ENCODE data around the gene TPGS1.
A peak's percentile ranks its signal among the peaks of the same experiment; 100 is the strongest.

TPGS1 gene

GRCh38 chr19:535017-535835 lies 27.9 kb downstream of the TPGS1 start:
- H3K27ac ChIP-seq (ENCODE audit: low read depth, low read length): no peak overlapping the region
- H3K4me1 ChIP-seq (ENCODE audit: control insufficient read depth, insufficient read depth, low read length): peaks cover 21% of the 10 kb centered on the region
- no peaks in the 10 kb centered on the region for H3K27me3 ChIP-seq (ENCODE audit: control insufficient read depth, insufficient read depth, low read length)
- peaks cover 30% of the 10 kb centered on the region for H3K36me3 ChIP-seq (ENCODE audit: control insufficient read depth, insufficient read depth, low read length)
- no peak overlapping the region for H3K4me3 ChIP-seq (ENCODE audit: low read length)
- H3K9ac ChIP-seq (ENCODE audit: low read length): no peak overlapping the region

- Histone ChIP-seq H3K36me3 (ENCODE audit: control insufficient read depth, insufficient read depth, low read length) (peaks cover 30% of the 10 kb centered on the region), H3K4me3 (ENCODE audit: low read length) (no peak overlapping the region), H3K4me1 (ENCODE audit: control insufficient read depth, insufficient read depth, low read length) (peaks cover 19% of the 10 kb centered on the region), H3K27ac (ENCODE audit: low read depth, low read length) (no peak overlapping the region), H3K9ac (ENCODE audit: low read length) (no peak overlapping the region), H3K27me3 (ENCODE audit: control insufficient read depth, insufficient read depth, low read length) (no peaks in the 10 kb centered on the region)
Measured at GRCh38 chr19:536031-536880, 29.0 kb downstream of the TPGS1 start.

GRCh38 chr19:536881-537404 lies 29.6 kb downstream of the TPGS1 start:
- Histone ChIP-seq H3K4me1 (ENCODE audit: control insufficient read depth, insufficient read depth, low read length) (peaks cover 19% of the 10 kb centered on the region), H3K27ac (ENCODE audit: low read depth, low read length) (no peak overlapping the region), H3K9ac (ENCODE audit: low read length) (no peak overlapping the region), H3K36me3 (ENCODE audit: control insufficient read depth, insufficient read depth, low read length) (peaks cover 31% of the 10 kb centered on the region), H3K27me3 (ENCODE audit: control insufficient read depth, insufficient read depth, low read length) (no peaks in the 10 kb centered on the region), H3K4me3 (ENCODE audit: low read length) (no peak overlapping the region)

GRCh38 chr19:538641-539428 lies 31.5 kb downstream of the TPGS1 start:
- H3K27me3 ChIP-seq (ENCODE audit: control insufficient read depth, insufficient read depth, low read length): no peaks in the 10 kb centered on the region
- peaks cover 34% of the 10 kb centered on the region for H3K36me3 ChIP-seq (ENCODE audit: control insufficient read depth, insufficient read depth, low read length)
- H3K4me1 ChIP-seq (ENCODE audit: control insufficient read depth, insufficient read depth, low read length): peaks cover 12% of the 10 kb centered on the region
- H3K4me3 ChIP-seq (ENCODE audit: low read length): no peak overlapping the region
- no peak overlapping the region for H3K27ac ChIP-seq (ENCODE audit: low read depth, low read length)
- H3K9ac ChIP-seq (ENCODE audit: low read length): no peak overlapping the region

GRCh38 chr19:539429-540030 lies 32.2 kb downstream of the TPGS1 start:
- no peaks in the 10 kb centered on the region for H3K27me3 ChIP-seq (ENCODE audit: control insufficient read depth, insufficient read depth, low read length)

DNA sequence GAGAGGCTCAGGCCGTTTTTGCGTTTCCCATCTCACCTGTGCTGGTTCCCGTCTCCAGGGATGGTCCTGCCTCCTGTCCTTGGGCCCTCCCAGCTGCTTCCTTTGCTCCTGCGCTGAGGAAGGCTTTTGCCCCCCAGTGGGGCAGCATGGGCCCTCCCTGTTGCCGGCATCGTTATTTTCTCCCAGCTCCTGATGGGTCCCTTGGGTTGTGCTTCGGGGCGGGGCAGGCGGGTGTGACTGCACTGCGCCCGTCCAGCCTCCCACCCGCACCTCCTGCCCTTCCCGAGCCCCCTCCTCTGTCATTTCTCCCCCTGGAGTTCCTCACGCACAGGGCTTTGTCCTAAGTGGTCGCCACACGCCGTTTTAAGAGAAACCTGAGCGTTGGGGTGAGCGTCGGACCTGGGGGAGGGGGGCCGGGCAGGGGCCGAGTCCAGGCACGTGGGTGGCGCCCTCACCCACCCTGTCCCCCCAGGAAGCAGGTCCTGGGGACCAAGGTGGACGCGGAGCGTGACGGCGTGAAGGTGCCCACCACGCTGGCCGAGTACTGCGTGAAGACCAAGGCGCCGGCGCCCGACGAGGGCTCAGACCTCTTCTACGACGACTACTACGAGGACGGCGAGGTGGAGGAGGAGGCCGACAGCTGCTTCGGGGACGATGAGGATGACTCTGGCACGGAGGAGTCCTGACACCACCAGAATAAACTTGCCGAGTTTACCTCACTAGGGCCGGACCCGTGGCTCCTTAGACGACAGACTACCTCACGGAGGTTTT lies 33.8 kb downstream of the TPGS1 start:
- Histone ChIP-seq H3K27me3 (ENCODE audit: control insufficient read depth, insufficient read depth, low read length) (no peaks in the 10 kb centered on the region), H3K4me3 (ENCODE audit: low read length) (no peak overlapping the region), H3K27ac (ENCODE audit: low read depth, low read length) (no peak overlapping the region), H3K36me3 (ENCODE audit: control insufficient read depth, insufficient read depth, low read length) (peaks cover 31% of the 10 kb centered on the region), H3K9ac (ENCODE audit: low read length) (no peak overlapping the region), H3K4me1 (ENCODE audit: control insufficient read depth, insufficient read depth, low read length) (peaks cover 2% of the 10 kb centered on the region)

More at GRCh38 chr19:539429-540030, 32.2 kb downstream of the TPGS1 start:
- Histone ChIP-seq H3K4me3 (ENCODE audit: low read length) (no peak overlapping the region), H3K36me3 (ENCODE audit: control insufficient read depth, insufficient read depth, low read length) (peaks cover 34% of the 10 kb centered on the region), H3K27ac (ENCODE audit: low read depth, low read length) (no peak overlapping the region), H3K4me1 (ENCODE audit: control insufficient read depth, insufficient read depth, low read length) (peaks cover 8% of the 10 kb centered on the region), H3K9ac (ENCODE audit: low read length) (no peak overlapping the region)

- H3K27ac ChIP-seq (ENCODE audit: low read depth, low read length): no peak overlapping the region
- no peak overlapping the region for H3K4me3 ChIP-seq (ENCODE audit: low read length)
- peaks cover 2% of the 10 kb centered on the region for H3K4me1 ChIP-seq (ENCODE audit: control insufficient read depth, insufficient read depth, low read length)
- no peak overlapping the region for H3K9ac ChIP-seq (ENCODE audit: low read length)
- peaks cover 25% of the 10 kb centered on the region for H3K36me3 ChIP-seq (ENCODE audit: control insufficient read depth, insufficient read depth, low read length)
- no peaks in the 10 kb centered on the region for H3K27me3 ChIP-seq (ENCODE audit: control insufficient read depth, insufficient read depth, low read length)
Measured at GRCh38 chr19:541699-542098, 34.4 kb downstream of the TPGS1 start.

- no peak overlapping the region for H3K9ac ChIP-seq (ENCODE audit: low read length)
Measured at GRCh38 chr19:542173-542866, 35.0 kb downstream of the TPGS1 start.

GRCh38 chr19:543910-544608 lies 36.8 kb downstream of the TPGS1 start, which contains the start of gene GZMM:
TSS of gene GZMM (plus strand) at chr19:544053. CDS start at chr19:544072, 19 bp downstream.
- no peak within 1 kb of the TSS for H3K27ac ChIP-seq (ENCODE audit: low read depth, low read length)
- peak within 1 kb of the TSS; percentile 15 for H3K4me3 ChIP-seq (ENCODE audit: low read length)
- H3K4me1 ChIP-seq (ENCODE audit: control insufficient read depth, insufficient read depth, low read length): peaks cover 2% of the 10 kb centered on the region
- H3K9ac ChIP-seq (ENCODE audit: low read length): no peak within 1 kb of the TSS
- peaks cover 10% of the 10 kb centered on the region for H3K36me3 ChIP-seq (ENCODE audit: control insufficient read depth, insufficient read depth, low read length)
- H3K27me3 ChIP-seq (ENCODE audit: control insufficient read depth, insufficient read depth, low read length): no peaks in the 10 kb centered on the region

More at GRCh38 chr19:542173-542866, 35.0 kb downstream of the TPGS1 start:
- Histone ChIP-seq H3K27ac (ENCODE audit: low read depth, low read length) (no peak overlapping the region), H3K4me3 (ENCODE audit: low read length) (no peak overlapping the region), H3K36me3 (ENCODE audit: control insufficient read depth, insufficient read depth, low read length) (peaks cover 21% of the 10 kb centered on the region), H3K4me1 (ENCODE audit: control insufficient read depth, insufficient read depth, low read length) (peaks cover 2% of the 10 kb centered on the region), H3K27me3 (ENCODE audit: control insufficient read depth, insufficient read depth, low read length) (no peaks in the 10 kb centered on the region)

DNA sequence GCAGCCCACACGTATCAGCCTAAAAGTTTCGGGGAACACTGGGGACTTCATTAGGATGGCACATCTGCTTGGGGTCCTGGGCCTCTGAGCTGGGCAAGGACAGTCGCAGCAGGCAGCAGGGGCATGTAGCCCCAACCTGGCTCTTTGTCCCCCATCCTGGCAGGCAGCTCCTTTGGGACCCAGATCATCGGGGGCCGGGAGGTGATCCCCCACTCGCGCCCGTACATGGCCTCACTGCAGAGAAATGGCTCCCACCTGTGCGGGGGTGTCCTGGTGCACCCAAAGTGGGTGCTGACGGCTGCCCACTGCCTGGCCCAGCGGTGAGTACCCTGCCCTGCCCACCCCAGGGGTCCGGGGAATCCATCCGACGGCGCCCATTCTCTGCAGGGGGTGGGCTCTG lies 39.8 kb downstream of the TPGS1 start:
- Histone ChIP-seq H3K9ac (ENCODE audit: low read length) (no peak overlapping the region), H3K4me1 (ENCODE audit: control insufficient read depth, insufficient read depth, low read length) (peaks cover 2% of the 10 kb centered on the region), H3K27ac (ENCODE audit: low read depth, low read length) (no peak overlapping the region), H3K4me3 (ENCODE audit: low read length) (no peak overlapping the region), H3K36me3 (ENCODE audit: control insufficient read depth, insufficient read depth, low read length) (peaks cover 2% of the 10 kb centered on the region), H3K27me3 (ENCODE audit: control insufficient read depth, insufficient read depth, low read length) (no peaks in the 10 kb centered on the region)
